ENCODE results near the gene GALNT18.

GRCh38 chr11:11421509-11421908, 200.3 kb downstream of the GALNT18 start:
- TF ChIP-seq POLR2AphosphoS5 (IDR thresholded peaks at IDR 0.05) (no peak), CTCF (IDR thresholded peaks at IDR 0.05; ENCODE audit: poor library complexity, severe bottlenecking) (no peak), TAF1 (IDR thresholded peaks at IDR 0.05; ENCODE audit: low read depth) (no peak), EZH2 (IDR thresholded peaks at IDR 0.05; ENCODE audit: borderline replicate concordance, insufficient read depth, low read length, poor library complexity, severe bottlenecking) (no peak), MXI1 (conservative IDR thresholded peaks at IDR 0.05; ENCODE audit: poor library complexity, severe bottlenecking) (no peak), REST (IDR thresholded peaks at IDR 0.05; ENCODE audit: borderline replicate concordance) (no peak), RAD21 (conservative IDR thresholded peaks at IDR 0.05) (no peak), EP300 (conservative IDR thresholded peaks at IDR 0.05; ENCODE audit: poor library complexity, severe bottlenecking) (no peak)

All from neural cell (in vitro differentiated cells).